Large intestine (tissue), 3 donors: ENCODE data around the gene MPP1. TPM values are rescaled to one million over a fixed set of nuclear protein-coding genes. Genes with fewer than 3 reads are reported as not detected.
"Not testable (repeated sequence)": the region's sequence is repeated elsewhere in the genome, so short reads cannot be mapped to it uniquely, and the experiment has no call there.

Experiments
- DNase-seq, 2 donors: peaks; one replicate each; pipeline versions ENCODE4 v3.0.0 to v3.0.0-alpha.2; 2013
- H3K27ac ChIP-seq: one replicate; pipeline ENCODE4 v1.5.1; 2013; ENCODE audit warnings: low read length
- H3K27me3 ChIP-seq: 2 replicates; pipeline ENCODE4 v1.6.1; 2013; ENCODE audit warnings: low read length; ENCODE audit not compliant: control insufficient read depth, insufficient read depth
- H3K36me3 ChIP-seq: 2 replicates; pipeline ENCODE4 v1.6.1; 2013; ENCODE audit warnings: low read length; ENCODE audit not compliant: control insufficient read depth, insufficient read depth
- H3K4me1 ChIP-seq: one replicate; pipeline ENCODE4 v1.6.1; 2013; ENCODE audit warnings: low read length; ENCODE audit not compliant: control insufficient read depth, insufficient read depth
- H3K4me3 ChIP-seq: one replicate; pipeline ENCODE4 v1.5.1; 2013; ENCODE audit warnings: low read length
- H3K9me3 ChIP-seq: one replicate; pipeline ENCODE4 v1.6.1; 2013; ENCODE audit warnings: mild to moderate bottlenecking, low read depth, low read length, moderate library complexity; ENCODE audit not compliant: control insufficient read depth
- WGBS: methylation state at CpG from one replicate; pipeline ENCODE4 v1.1.5; 2013; ENCODE audit warnings: low lambda C conversion rate; ENCODE audit not compliant: insufficient coverage; 5-methylcytosine and 5-hydroxymethylcytosine counted together
- polyA plus RNA-seq: library from polyadenylated mRNA; unstranded; fragments of 120-200 nt; gene quantifications from one replicate; pipeline ENCODE4 v1.2.1, GENCODE V29; 2013

Gene MPP1
- polyA plus RNA-seq, 1 donor: 86.4 TPM

DNA sequence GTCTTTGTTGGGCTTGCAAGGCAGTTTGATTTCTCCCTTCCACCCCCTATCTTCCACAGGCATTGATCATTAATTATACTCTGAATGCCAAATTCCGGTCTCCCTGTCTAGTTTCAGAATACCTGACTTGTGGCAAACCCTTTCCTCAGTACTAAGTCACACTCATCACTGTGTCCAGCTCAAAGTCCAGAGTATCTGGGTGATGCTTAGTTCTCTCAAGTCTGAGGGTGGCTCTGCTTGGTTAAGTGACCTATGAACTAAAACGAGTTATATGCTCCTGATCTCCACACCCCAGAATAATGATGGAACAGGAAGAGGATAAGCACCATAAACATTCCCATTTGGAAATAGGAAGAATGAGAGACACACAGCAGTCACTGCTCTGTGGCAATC, 22.7 kb upstream of the MPP1 start:
- peak overlapping the region; percentile 62 for H3K27ac ChIP-seq
- H3K9me3 ChIP-seq: no peaks in the 10 kb centered on the region
- peaks cover 2% of the 10 kb centered on the region for H3K4me1 ChIP-seq
- H3K27me3 ChIP-seq: no peaks in the 10 kb centered on the region
- H3K4me3 ChIP-seq: no peak overlapping the region
- no peaks in the 10 kb centered on the region for H3K36me3 ChIP-seq
- peak in 1 of 2 donors; percentile 65 for DNase-seq
- WGBS: no CpG with 5 or more reads among the region's 2 CpGs

DNA sequence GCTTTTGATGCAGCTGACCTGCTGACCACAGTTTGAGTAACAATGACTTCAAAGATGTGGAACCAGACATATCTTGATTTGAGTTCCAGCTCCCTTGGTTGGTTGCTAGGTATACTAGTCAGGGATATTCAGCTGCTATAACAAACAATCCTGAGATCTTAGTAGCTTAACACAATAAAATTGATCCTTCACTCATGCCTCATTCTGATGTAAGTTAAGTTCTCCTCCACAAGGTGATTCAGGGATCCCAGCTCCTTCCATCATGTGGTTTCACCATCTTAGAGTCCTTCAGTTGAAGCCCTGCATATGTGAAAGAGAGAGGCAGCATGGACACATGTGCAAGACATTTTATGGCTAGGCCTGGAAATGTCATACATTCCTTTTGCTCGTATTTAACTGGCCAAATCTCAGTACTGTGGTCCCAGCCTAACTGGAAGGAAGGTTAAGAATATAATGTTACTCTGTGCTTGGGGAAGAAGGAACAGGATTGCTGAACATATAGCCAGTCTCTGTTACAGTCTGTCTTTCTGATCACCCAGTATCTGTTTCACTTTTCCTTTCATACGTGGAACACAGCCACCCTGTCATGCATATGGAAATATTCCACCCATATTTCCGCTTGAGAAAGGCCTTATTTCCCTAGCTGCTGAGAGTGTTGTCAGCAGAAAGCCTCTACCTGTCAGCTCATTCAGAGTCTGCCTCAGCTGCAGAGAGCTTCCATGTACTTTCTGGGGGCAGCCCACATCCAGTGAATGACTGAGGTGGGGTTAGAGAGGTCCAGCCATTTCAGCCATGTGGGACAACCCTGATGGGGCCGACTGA, 22.1 kb upstream of the MPP1 start:
- Histone ChIP-seq H3K36me3 (no peaks in the 10 kb centered on the region), H3K4me1 (peaks cover 2% of the 10 kb centered on the region), H3K4me3 (no peak overlapping the region), H3K9me3 (no peaks in the 10 kb centered on the region), H3K27ac (peak overlapping the region; percentile 62), H3K27me3 (no peaks in the 10 kb centered on the region)
- WGBS: no CpG with 5 or more reads among the region's 4 CpGs
- DNase-seq: peak in 1 of 2 donors; percentile 34

DNA sequence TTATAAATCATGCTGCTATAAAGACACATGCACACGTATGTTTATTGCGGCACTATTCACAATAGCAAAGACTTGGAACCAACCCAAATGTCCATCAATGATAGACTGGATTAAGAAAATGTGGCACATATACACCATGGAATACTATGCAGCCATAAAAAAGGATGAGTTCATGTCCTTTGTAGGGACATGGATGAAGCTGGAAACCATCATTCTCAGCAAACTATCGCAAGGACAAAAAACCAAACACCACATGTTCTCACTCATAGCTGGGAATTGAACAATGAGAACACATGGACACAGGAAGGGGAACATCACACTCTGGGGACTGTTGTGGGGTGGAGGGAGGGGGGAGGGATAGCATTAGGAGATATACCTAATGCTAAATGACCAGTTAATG, 20.3 kb upstream of the MPP1 start:
- H3K9me3 ChIP-seq, H3K4me1 ChIP-seq, H3K27ac ChIP-seq, H3K4me3 ChIP-seq, H3K36me3 ChIP-seq, H3K27me3 ChIP-seq, DNase-seq: not testable (repeated sequence)
- WGBS: no CpG with 5 or more reads among the region's 3 CpGs

DNA sequence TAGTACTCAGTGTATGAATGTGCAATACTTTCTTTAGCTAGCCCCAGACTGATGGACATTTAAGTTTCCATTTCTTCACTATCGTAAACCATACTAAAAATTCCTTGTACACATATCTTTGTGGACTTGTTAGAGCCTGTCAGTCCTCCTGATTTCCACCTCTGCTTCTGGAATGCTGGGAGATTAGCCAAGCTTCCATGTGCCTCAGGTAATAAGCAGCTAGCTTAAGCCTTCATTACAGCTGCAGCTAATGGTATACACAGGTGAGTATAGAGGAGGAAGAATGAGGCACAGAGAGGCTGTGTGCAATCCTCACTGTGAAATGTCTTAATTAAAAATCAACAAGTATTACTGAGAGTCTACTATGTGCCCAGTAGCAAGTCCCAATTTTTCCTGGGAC, 19.4 kb upstream of the MPP1 start:
- H3K27me3 ChIP-seq: no peaks in the 10 kb centered on the region

DNA sequence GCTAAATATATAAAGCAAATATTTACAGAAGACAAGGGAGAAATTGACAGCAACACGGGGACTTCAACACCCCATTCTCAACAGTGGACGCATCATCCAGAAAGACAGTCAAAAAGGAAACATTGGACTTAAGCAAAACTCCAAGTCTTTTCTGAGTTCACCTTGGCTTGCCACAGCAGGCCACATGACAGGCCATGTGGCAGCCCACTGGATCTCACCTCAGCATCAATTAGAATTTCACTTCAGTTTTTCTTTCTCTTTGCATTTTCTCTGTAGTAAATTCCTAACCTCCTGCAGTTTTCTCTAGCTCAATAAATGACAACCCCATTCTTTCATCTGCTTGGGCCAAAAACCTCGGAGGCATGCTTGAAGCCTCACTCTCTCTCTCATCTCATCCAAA, 16.7 kb upstream of the MPP1 start:
- no peaks in the 10 kb centered on the region for H3K36me3 ChIP-seq
- H3K4me1 ChIP-seq: no peaks in the 10 kb centered on the region
- no CpG with 5 or more reads among the region's 3 CpGs for WGBS

More for the DNA sequence above, 19.4 kb upstream of the MPP1 start:
- H3K4me3 ChIP-seq: no peak overlapping the region
- peaks cover 2% of the 10 kb centered on the region for H3K4me1 ChIP-seq
- no peak overlapping the region for H3K27ac ChIP-seq
- DNase-seq: no peak
- no CpG with 5 or more reads among the region's 1 CpG for WGBS
- no peaks in the 10 kb centered on the region for H3K36me3 ChIP-seq
- H3K9me3 ChIP-seq: no peaks in the 10 kb centered on the region

DNA sequence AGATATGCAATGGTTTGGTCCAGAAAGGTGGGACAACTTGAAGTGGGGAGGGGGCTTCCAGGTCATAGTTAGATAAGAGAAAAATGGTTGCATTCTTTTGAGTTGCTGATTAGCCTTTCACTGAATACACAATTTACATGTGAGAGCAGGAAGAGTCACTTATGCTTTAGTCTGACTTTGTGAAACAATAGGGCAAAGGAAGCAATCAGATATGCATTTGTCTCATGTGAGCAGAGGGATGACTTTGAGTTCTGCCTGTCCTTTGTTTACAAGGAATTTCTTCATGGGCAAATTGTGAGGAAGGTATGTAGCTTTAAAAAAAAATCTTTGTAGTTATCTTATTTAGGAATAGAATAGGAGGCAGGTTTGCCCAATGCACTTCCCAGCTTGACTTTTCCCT, 16.2 kb upstream of the MPP1 start:
- H3K9me3 ChIP-seq: peaks cover 3% of the 10 kb centered on the region
- H3K27ac ChIP-seq: no peak overlapping the region
- no peak overlapping the region for H3K4me3 ChIP-seq
- H3K36me3 ChIP-seq: no peaks in the 10 kb centered on the region
- no peak for DNase-seq
- H3K27me3 ChIP-seq: no peaks in the 10 kb centered on the region
- H3K4me1 ChIP-seq: no peaks in the 10 kb centered on the region

More for the DNA sequence above, 16.7 kb upstream of the MPP1 start:
- Histone ChIP-seq H3K27ac (no peak overlapping the region), H3K4me3 (no peak overlapping the region), H3K9me3 (peaks cover 3% of the 10 kb centered on the region), H3K27me3 (no peaks in the 10 kb centered on the region)
- no peak for DNase-seq

DNA sequence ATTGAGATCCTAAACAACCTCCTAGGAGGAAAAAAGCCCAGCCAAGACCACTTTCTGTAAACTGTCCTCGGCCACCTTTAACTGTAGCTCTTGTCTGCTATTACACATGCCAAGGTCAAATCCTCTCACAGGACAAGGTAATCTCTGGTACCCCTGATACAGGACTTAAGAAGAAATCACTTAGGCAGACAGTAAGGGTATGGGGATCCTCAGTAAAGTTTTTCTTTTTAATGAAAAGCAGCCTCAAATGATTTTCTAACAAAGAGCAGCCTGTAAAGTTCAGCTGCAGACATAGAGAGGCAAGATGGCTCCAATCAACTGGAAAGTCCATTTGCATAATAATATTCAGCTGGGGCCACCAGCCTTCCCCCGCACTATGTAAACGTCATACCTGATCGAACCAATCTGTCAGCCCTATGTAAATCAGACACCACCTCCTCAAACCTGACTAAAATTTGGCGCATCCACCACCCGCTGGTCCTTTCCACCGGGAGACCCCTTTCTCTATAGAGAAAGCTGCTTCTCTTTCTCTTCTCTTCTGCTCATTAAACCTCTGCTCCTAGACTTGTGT, 14.6 kb upstream of the MPP1 start:
- no peak overlapping the region for H3K27ac ChIP-seq

DNA sequence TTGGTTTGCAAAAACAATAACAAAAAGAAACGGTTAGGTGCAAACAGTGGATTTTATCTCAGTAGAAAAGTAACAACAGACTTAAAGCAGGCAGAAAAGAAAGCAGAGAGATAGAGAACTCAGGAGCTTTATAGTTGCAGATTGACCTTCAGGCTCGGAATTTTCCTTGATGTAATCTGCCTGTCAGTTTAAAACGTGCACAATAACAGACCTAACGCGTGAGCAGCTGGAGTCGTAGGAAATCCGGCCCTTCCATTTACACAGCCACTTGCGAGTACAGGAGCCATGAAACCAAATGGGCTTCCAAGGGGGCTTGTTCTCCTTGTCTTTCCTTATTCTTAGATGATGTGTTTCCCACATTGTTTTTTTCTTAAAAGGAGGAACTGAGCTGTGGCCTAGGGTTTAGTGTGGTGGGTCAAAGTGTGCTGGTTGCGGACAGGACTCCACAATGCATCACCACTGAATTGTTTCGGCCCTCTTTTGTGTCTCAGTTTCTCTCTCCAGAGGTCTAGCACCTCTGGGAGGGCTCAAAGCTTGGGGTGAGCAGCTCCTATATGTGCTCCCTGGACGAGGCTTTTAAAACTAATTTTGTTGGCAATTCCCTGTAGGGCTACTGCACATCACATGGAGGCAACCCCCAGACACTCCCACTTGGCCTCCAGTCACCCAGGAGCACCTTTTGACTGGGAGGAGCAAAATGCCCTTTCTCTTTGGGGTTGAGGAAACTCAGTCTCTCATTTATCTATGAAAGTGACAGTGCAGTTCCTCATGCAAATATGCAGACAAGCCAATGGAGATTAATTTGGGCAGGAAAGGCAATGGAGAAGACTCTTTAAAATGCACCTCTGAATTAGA, 13.9 kb upstream of the MPP1 start:
- Histone ChIP-seq H3K4me3 (no peak overlapping the region), H3K9me3 (peaks cover 3% of the 10 kb centered on the region), H3K27ac (no peak overlapping the region), H3K27me3 (no peaks in the 10 kb centered on the region), H3K36me3 (no peaks in the 10 kb centered on the region), H3K4me1 (no peaks in the 10 kb centered on the region)
- no peak for DNase-seq
- WGBS: no CpG with 5 or more reads among the region's 11 CpGs

More for the DNA sequence above, 14.6 kb upstream of the MPP1 start:
- Histone ChIP-seq H3K4me3 (no peak overlapping the region), H3K4me1 (no peaks in the 10 kb centered on the region), H3K9me3 (peaks cover 3% of the 10 kb centered on the region), H3K36me3 (no peaks in the 10 kb centered on the region), H3K27me3 (no peaks in the 10 kb centered on the region)
- WGBS: 80% methylated on average over 1 of the region's 7 CpGs
- no peak for DNase-seq

DNA sequence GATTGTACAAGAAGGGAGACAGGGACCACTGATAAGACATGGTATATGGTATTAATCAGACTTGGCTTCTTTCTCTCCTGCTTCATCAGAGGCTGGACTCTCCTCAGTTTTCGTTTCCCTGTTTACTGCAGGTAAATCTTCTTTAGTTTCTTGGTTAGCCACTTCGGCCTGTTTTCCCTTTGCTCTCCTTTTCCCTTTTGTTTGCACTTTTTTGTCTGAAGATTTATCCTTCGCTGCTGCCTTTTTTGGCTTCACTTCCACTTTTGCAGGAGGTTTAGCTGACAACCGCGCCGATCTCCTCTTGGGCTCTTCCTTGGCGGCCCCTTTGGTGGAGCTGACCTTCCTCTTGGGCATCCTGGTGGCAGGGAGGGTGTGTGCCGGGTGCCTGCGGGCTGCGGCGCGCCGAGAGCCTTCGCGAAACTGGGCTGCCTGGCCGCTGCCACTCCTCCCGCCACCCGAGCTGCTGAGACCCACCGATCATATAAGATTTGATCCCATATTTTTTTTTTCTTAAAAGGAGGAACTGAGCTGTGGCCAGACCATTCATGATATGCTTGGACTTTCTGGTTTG, 11.8 kb upstream of the MPP1 start:
- not testable (repeated sequence) for H3K27ac ChIP-seq, DNase-seq, H3K9me3 ChIP-seq, H3K27me3 ChIP-seq, H3K36me3 ChIP-seq, H3K4me3 ChIP-seq, H3K4me1 ChIP-seq
- WGBS: 100% methylated on average over 2 of the region's 19 CpGs

DNA sequence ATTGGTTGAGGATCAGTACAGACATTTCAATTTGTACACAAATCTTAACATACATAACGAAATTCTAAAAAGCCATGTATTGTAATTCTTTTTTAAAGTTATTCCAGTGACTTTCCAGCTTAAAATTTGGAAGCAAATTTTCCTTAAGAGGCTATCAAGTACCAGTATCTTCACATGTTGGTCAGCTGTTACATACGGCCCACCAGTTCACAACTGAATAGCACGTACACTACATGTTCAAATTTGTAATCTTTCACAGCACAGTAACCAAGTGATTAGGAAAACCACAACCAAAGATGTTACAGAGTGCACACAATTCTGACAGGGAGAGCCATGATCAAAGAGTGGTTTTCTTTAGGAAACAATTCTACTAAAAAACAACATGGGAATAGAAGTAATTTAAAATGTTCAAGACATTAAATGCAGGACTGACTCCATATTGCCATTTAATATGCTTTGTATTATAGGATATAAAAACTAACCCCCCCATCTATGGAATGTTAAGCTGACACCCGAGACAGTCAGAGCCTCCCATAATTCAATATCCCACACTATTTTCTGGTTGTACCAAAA, 11.1 kb upstream of the MPP1 start:
- H3K4me1 ChIP-seq, H3K36me3 ChIP-seq, H3K27ac ChIP-seq, DNase-seq, H3K9me3 ChIP-seq, H3K27me3 ChIP-seq, H3K4me3 ChIP-seq: not testable (repeated sequence)
- no CpG with 5 or more reads among the region's 4 CpGs for WGBS
